Parathyroid adenoma (tissue), 2 donors: Measurements from ENCODE around the gene LINGO4.

Source experiments
- H2AFZ ChIP-seq: fragments of 300-600 bp; sonication (generic); one replicate; pipeline ENCODE4 v1.7.0; 2017; ENCODE audit warnings: antibody characterized with exemption, mild to moderate bottlenecking
- H3K27ac ChIP-seq: fragments of 300-600 bp; sonication (generic); one replicate; pipeline ENCODE4 v1.7.0; 2017
- H3K27me3 ChIP-seq: fragments of 300-600 bp; sonication (generic); one replicate; pipeline ENCODE4 v1.7.0; 2017; ENCODE audit warnings: low read length; ENCODE audit not compliant: control insufficient read depth, insufficient read depth
- H3K36me3 ChIP-seq: fragments of 300-600 bp; sonication (generic); one replicate; pipeline ENCODE4 v1.7.0; 2017; ENCODE audit warnings: low read length; ENCODE audit not compliant: control insufficient read depth, insufficient read depth
- H3K4me1 ChIP-seq: fragments of 300-600 bp; sonication (generic); one replicate; pipeline ENCODE4 v1.7.0; 2017; ENCODE audit warnings: control low read depth
- H3K4me2 ChIP-seq: fragments of 300-600 bp; sonication (generic); one replicate; pipeline ENCODE4 v1.7.0; 2017; ENCODE audit warnings: low read length
- H3K4me3 ChIP-seq: fragments of 300-600 bp; sonication (generic); one replicate; pipeline ENCODE4 v1.7.0; 2017; ENCODE audit warnings: low read depth, low read length
- H3K79me2 ChIP-seq: fragments of 300-600 bp; sonication (generic); one replicate; pipeline ENCODE4 v1.7.0; 2017; ENCODE audit warnings: control low read depth
- H3K9ac ChIP-seq: fragments of 300-600 bp; sonication (generic); one replicate; pipeline ENCODE4 v1.7.0; 2017; ENCODE audit warnings: mild to moderate bottlenecking
- H3K9me3 ChIP-seq: fragments of 300-600 bp; sonication (generic); one replicate; pipeline ENCODE4 v1.7.0; 2017; ENCODE audit warnings: low read length; ENCODE audit not compliant: control insufficient read depth
- CTCF ChIP-seq: fragments of 300-600 bp; sonication (generic); IDR thresholded peaks from one replicate; pipeline ENCODE4 v1.7.0; 2017; ENCODE audit warnings: antibody characterized with exemption, mild to moderate bottlenecking
- donor health status: primary hyperparathyroidism.

The LINGO4 gene

GRCh38 chr1:151806170-151806569 is 951 bp upstream of the LINGO4 start:
- Histone ChIP-seq H3K27ac (no peak overlapping the region), H3K27me3 (no peaks in the 10 kb centered on the region), H3K4me1 (peaks cover 7% of the 10 kb centered on the region), H3K4me2 (no peak overlapping the region), H3K4me3 (no peak overlapping the region), H3K9me3 (no peaks in the 10 kb centered on the region), H2AFZ (no peak overlapping the region), H3K79me2 (no peaks in the 10 kb centered on the region), H3K9ac (no peak overlapping the region), H3K36me3 (no peaks in the 10 kb centered on the region)
- TF ChIP-seq CTCF: no peak

GRCh38 chr1:151803915-151804314 is 1.3 kb downstream of the LINGO4 start:
- H3K4me3 ChIP-seq: no peak overlapping the region
- H3K9ac ChIP-seq: no peak overlapping the region
- H2AFZ ChIP-seq: no peak overlapping the region
- no peaks in the 10 kb centered on the region for H3K9me3 ChIP-seq
- no peaks in the 10 kb centered on the region for H3K79me2 ChIP-seq
- H3K4me2 ChIP-seq: no peak overlapping the region
- no peaks in the 10 kb centered on the region for H3K27me3 ChIP-seq
- no peaks in the 10 kb centered on the region for H3K36me3 ChIP-seq
- no peak for TF ChIP-seq CTCF
- peaks cover 7% of the 10 kb centered on the region for H3K4me1 ChIP-seq
- no peak overlapping the region for H3K27ac ChIP-seq

GRCh38 chr1:151803164-151803563 is 2.1 kb downstream of the LINGO4 start:
- no peaks in the 10 kb centered on the region for H3K9me3 ChIP-seq
- H3K4me2 ChIP-seq: no peak overlapping the region
- no peak for TF ChIP-seq CTCF
- no peaks in the 10 kb centered on the region for H3K27me3 ChIP-seq
- H3K36me3 ChIP-seq: no peaks in the 10 kb centered on the region
- no peak overlapping the region for H3K27ac ChIP-seq
- no peaks in the 10 kb centered on the region for H3K79me2 ChIP-seq
- H3K4me3 ChIP-seq: no peak overlapping the region
- H2AFZ ChIP-seq: no peak overlapping the region
- peaks cover 7% of the 10 kb centered on the region for H3K4me1 ChIP-seq
- H3K9ac ChIP-seq: no peak overlapping the region

GRCh38 chr1:151802372-151802771 is 2.8 kb downstream of the LINGO4 start:
- H3K9ac ChIP-seq: no peak overlapping the region
- no peak overlapping the region for H3K4me3 ChIP-seq
- H3K79me2 ChIP-seq: no peaks in the 10 kb centered on the region
- no peak overlapping the region for H2AFZ ChIP-seq
- H3K36me3 ChIP-seq: no peaks in the 10 kb centered on the region
- TF ChIP-seq CTCF: no peak
- no peak overlapping the region for H3K27ac ChIP-seq
- H3K9me3 ChIP-seq: no peaks in the 10 kb centered on the region
- H3K27me3 ChIP-seq: no peaks in the 10 kb centered on the region
- peaks cover 7% of the 10 kb centered on the region for H3K4me1 ChIP-seq
- H3K4me2 ChIP-seq: no peak overlapping the region

- no peak for TF ChIP-seq CTCF
- H3K9ac ChIP-seq: no peak overlapping the region
Observed at GRCh38 chr1:151801846-151802245, 3.4 kb downstream of the LINGO4 start.

More at GRCh38 chr1:151801846-151802245, 3.4 kb downstream of the LINGO4 start:
- Histone ChIP-seq H2AFZ (no peak overlapping the region), H3K9me3 (no peaks in the 10 kb centered on the region), H3K79me2 (no peaks in the 10 kb centered on the region), H3K4me2 (no peak overlapping the region), H3K4me3 (no peak overlapping the region), H3K27ac (no peak overlapping the region), H3K36me3 (no peaks in the 10 kb centered on the region), H3K4me1 (peaks cover 7% of the 10 kb centered on the region), H3K27me3 (no peaks in the 10 kb centered on the region)
